HCEC 1CT (cell line): ENCODE measurements around the gene OR2H2.

Experiments
- DNase-seq: peaks from one replicate; pipeline ENCODE4 v3.0.0-alpha.2; 2017

The OR2H2 gene

GRCh38 chr6:29631209-29631810 is 46.4 kb downstream of the OR2H2 start:
- DNase-seq, result no peak

GRCh38 chr6:29631860-29632731 is 47.2 kb downstream of the OR2H2 start:
- peak; percentile 49 for DNase-seq

DNA sequence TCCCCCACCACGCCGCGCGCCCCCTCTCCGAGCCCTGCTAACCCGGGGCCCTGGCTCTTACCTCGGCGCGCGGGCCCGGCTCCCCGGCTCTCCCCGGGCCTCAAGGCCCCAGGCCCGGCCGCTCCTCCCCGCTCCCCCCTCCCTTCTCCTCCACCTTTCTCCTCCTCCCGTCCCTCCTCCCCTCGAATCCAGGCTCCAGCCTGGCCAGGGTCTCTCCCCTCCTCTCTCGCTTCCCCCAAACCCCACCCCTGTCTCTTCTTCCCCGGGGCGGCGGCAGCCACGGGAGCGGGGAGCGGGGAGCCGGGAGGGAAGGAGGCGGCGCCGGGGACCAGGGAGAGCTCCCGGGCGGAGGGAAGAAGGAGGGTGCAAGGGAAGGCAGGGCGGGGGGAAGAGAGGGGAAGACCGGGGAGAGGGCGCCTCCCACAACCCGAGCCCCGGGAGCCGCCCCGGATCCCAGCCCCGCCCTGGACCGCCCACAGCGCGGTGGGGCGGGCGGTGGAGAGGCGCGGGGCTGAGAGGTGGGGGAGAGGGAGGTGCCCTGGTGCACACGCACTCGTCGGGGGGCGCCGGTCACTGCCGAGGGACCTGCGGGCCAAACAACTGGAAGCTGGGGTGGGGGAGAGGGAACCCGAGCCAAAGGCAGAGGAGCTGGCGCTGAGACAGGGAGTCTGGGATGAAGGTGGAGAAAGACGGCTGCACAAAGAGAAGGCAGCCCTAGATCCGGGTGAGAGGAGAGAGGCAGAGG is 48.0 kb downstream of the OR2H2 start, which contains the start of gene GABBR1:
Gene GABBR1 (minus strand): TSS at position 395 of the 745 bp plus-strand sequence. CDS start 798 bp downstream, outside the sequence.
- DNase-seq, result peak; percentile 89

- DNase-seq, result no peak
These were observed 48.6 kb downstream of the OR2H2 start for GRCh38 chr6:29633534-29633905.

DNA sequence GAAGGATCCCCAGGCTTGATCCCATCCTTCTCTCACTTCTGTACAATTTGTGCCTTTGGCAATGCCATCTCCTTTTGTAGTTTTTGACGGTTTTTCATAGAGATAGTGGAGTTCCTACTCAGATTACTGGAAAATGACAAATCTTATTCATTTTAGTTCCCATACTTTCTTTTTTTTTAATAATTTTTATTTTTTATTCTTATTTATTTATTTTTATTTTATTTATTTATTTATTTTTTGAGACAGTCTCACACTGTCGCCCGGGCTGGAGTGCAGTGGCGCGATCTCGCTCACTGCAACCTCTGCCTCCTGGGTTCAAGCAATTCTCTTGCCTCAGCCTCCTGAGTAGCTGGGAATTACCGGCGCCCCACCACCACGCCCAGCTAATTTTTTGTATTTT is 52.3 kb downstream of the OR2H2 start:
- DNase-seq, result no peak
